ENCODE results near the gene SEPHS2.

- TF ChIP-seq POLR2A (IDR thresholded peaks at IDR 0.05) (peak; percentile 100), CTCF (IDR thresholded peaks at IDR 0.05) (peak in 3 of 4 donors; percentile 17 to 24 (median 21))
Observed at GRCh38 chr16:30445408-30446202, at the start of gene SEPHS2.

All from right lobe of liver (tissue), 4 donors.